H1 (cell line): ENCODE data around the gene FHL2. TPM values are rescaled to one million over a fixed set of nuclear protein-coding genes. Genes with fewer than 3 reads are reported as not detected.

Experiments used
- CTCF ChIA-PET: fragments of 300-600 bp; sonication (Branson Sonifier 250); formaldehyde crosslinking; loops from one replicate; lab custom pipeline; 2021; ENCODE audit not compliant: partially characterized antibody; lab: Charles Lee
- POLR2A ChIA-PET: fragments of 300-600 bp; sonication (Branson Sonifier 250); formaldehyde crosslinking; loops from one replicate; lab custom pipeline; 2021; ENCODE audit warnings: inconsistent platforms; ENCODE audit not compliant: partially characterized antibody; lab: Charles Lee
- DNase-seq, 2 experiments: peaks; one replicate each; pipeline versions ENCODE4 v3.0.0 to v3.0.0-alpha.2; 2010 to 2022; ENCODE audit warnings: low spot score in 2 of 2, low read depth in 1 of 2, mixed read lengths in 1 of 2
- FAIRE-seq: peaks from 2 replicates; lab custom pipeline; 2011; peaks lifted over from hg19 to GRCh38; lab: Jason Lieb, UNC
- H2AFZ ChIP-seq: 2 replicates; pipeline ENCODE4 v1.8.1; 2012; ENCODE audit warnings: low read length, inconsistent platforms
- H2AK5ac ChIP-seq: 2 replicates; pipeline ENCODE4 v1.6.1; 2013; ENCODE audit warnings: low read depth, low read length
- H2BK120ac ChIP-seq: replicated peaks from 2 replicates; pipeline ENCODE3; 2013; ENCODE audit warnings: low read depth, low read length, inconsistent platforms
- H2BK12ac ChIP-seq: 2 replicates; pipeline ENCODE4 v1.6.1; 2013; ENCODE audit warnings: low read depth, low read length
- H2BK15ac ChIP-seq: 2 replicates; pipeline ENCODE4 v1.6.1; 2013; ENCODE audit warnings: low read length
- H2BK20ac ChIP-seq: 2 replicates; pipeline ENCODE4 v1.6.1; 2013; ENCODE audit warnings: low read length
- H2BK5ac ChIP-seq: 2 replicates; pipeline ENCODE4 v1.6.1; 2013; ENCODE audit warnings: low read depth, low read length
- H3K14ac ChIP-seq: 2 replicates; pipeline ENCODE4 v1.6.1; 2013; ENCODE audit warnings: inconsistent platforms; ENCODE audit not compliant: insufficient read length
- H3K18ac ChIP-seq: 2 replicates; pipeline ENCODE4 v1.6.1; 2013; ENCODE audit warnings: low read length; ENCODE audit errors: extremely low read depth
- H3K23ac ChIP-seq: 2 replicates; pipeline ENCODE4 v1.6.1; 2013; ENCODE audit warnings: inconsistent platforms; ENCODE audit not compliant: insufficient read length
- H3K23me2 ChIP-seq: 2 replicates; pipeline ENCODE4 v1.6.1; 2013; ENCODE audit warnings: low read depth, low read length
- H3K27ac ChIP-seq: 2 replicates; pipeline ENCODE4 v1.6.1; 2011; ENCODE audit warnings: low read depth, low read length, inconsistent platforms
- H3K27me3 ChIP-seq, 4 experiments: replicated peaks in 1 of 4; 1 replicate in 1 of 4; 2 replicates in 3 of 4; pipeline versions ENCODE4 v1.6.1 to v1.8.1; 2011 to 2013; ENCODE audit warnings: low read length in 3 of 4, mild to moderate bottlenecking in 3 of 4, inconsistent platforms in 2 of 4, mixed read lengths in 2 of 4, moderate library complexity in 1 of 4; ENCODE audit not compliant: control insufficient read depth in 3 of 4, insufficient read depth in 3 of 4; ENCODE audit errors: extremely low read depth in 1 of 4
- H3K36me3 ChIP-seq, 4 experiments: 2 replicates each; pipeline versions ENCODE4 v1.6.1 to v1.8.1; 2011 to 2013; ENCODE audit warnings: mild to moderate bottlenecking in 4 of 4, low read length in 3 of 4, moderate library complexity in 2 of 4, control low read depth in 1 of 4, inconsistent platforms in 1 of 4; ENCODE audit not compliant: insufficient read depth in 4 of 4, control insufficient read depth in 2 of 4
- H3K4ac ChIP-seq: replicated peaks from 2 replicates; pipeline ENCODE3; 2013; ENCODE audit warnings: low read length, low read depth, mixed read lengths, inconsistent platforms; ENCODE audit not compliant: insufficient read length
- H3K4me1 ChIP-seq, 4 experiments: replicated peaks in 1 of 4; 1 replicate in 1 of 4; 2 replicates in 3 of 4; pipeline versions ENCODE4 v1.6.1 to v1.8.1; 2011 to 2013; ENCODE audit warnings: low read length in 3 of 4, inconsistent platforms in 2 of 4, mixed read lengths in 1 of 4; ENCODE audit not compliant: insufficient read depth in 4 of 4, control insufficient read depth in 3 of 4
- H3K4me2 ChIP-seq, 2 experiments: 2 replicates each; pipeline versions ENCODE4 v1.6.1 to v1.8.1; 2011 to 2013; ENCODE audit warnings: low read depth in 2 of 2, low read length in 2 of 2, control low read depth in 1 of 2, inconsistent platforms in 1 of 2, mild to moderate bottlenecking in 1 of 2; ENCODE audit not compliant: insufficient read depth in 1 of 2
- H3K4me3 ChIP-seq, 4 experiments: fragments of 200-600, 300-600 bp in 1 of 4; sonication (generic), shearing (Covaris generic), sonication (Bioruptor Twin) in 1 of 4; 2 replicates each; pipeline versions ENCODE4 v1.5.1 to v1.8.1; 2011 to 2016; ENCODE audit warnings: low read length in 4 of 4, low read depth in 3 of 4, control low read depth in 2 of 4, inconsistent platforms in 2 of 4, mild to moderate bottlenecking in 2 of 4, mixed read lengths in 1 of 4, moderate library complexity in 1 of 4; ENCODE audit not compliant: insufficient read depth in 2 of 4; ENCODE audit errors: extremely low read depth in 1 of 4
- H3K56ac ChIP-seq: replicated peaks from 2 replicates; pipeline ENCODE3; 2013; ENCODE audit warnings: low read depth, mild to moderate bottlenecking, mixed read lengths, low read length, inconsistent platforms; ENCODE audit not compliant: insufficient read length
- H3K79me1 ChIP-seq: 2 replicates; pipeline ENCODE4 v1.6.1; 2013; ENCODE audit warnings: low read depth, low read length, control low read depth
- H3K79me2 ChIP-seq, 2 experiments: 2 replicates each; pipeline versions ENCODE4 v1.6.1 to v1.8.1; 2012 to 2013; ENCODE audit warnings: low read length in 2 of 2, mild to moderate bottlenecking in 2 of 2, inconsistent platforms in 1 of 2; ENCODE audit not compliant: insufficient read depth in 2 of 2, control insufficient read depth in 1 of 2
- H3K9ac ChIP-seq, 4 experiments: replicated peaks in 1 of 4; 1 replicate in 1 of 4; 2 replicates in 3 of 4; pipeline versions ENCODE4 v1.6.1 to v1.8.1; 2011 to 2013; ENCODE audit warnings: low read depth in 3 of 4, low read length in 3 of 4, control low read depth in 2 of 4, mild to moderate bottlenecking in 2 of 4, moderate library complexity in 2 of 4, inconsistent platforms in 1 of 4; ENCODE audit errors: extremely low read depth in 1 of 4
- H3K9me3 ChIP-seq, 2 experiments: 2 replicates each; pipeline versions ENCODE4 v1.6.1 to v1.8.1; 2012 to 2013; ENCODE audit warnings: mild to moderate bottlenecking in 2 of 2, moderate library complexity in 2 of 2, control low read depth in 1 of 2, inconsistent platforms in 1 of 2, low read depth in 1 of 2, low read length in 1 of 2, mixed read lengths in 1 of 2; ENCODE audit not compliant: insufficient read depth in 2 of 2
- H4K20me1 ChIP-seq, 2 experiments: replicated peaks in 1 of 2; 2 replicates each; pipeline versions ENCODE3 to v1.8.1; 2011 to 2013; ENCODE audit warnings: inconsistent platforms in 2 of 2, low read length in 2 of 2, mild to moderate bottlenecking in 1 of 2; ENCODE audit not compliant: insufficient read depth in 2 of 2, control insufficient read depth in 1 of 2
- H4K5ac ChIP-seq: 2 replicates; pipeline ENCODE4 v1.6.1; 2013; ENCODE audit warnings: low read length, low read depth, mixed read lengths, inconsistent platforms; ENCODE audit not compliant: insufficient read length
- H4K8ac ChIP-seq: 2 replicates; pipeline ENCODE4 v1.8.0; 2013; ENCODE audit warnings: mild to moderate bottlenecking, moderate library complexity, low read length, inconsistent platforms; ENCODE audit not compliant: insufficient read depth; ENCODE audit errors: extremely low read depth
- H4K91ac ChIP-seq: replicated peaks from 2 replicates; pipeline ENCODE3; 2013; ENCODE audit warnings: low read length, mixed read lengths, inconsistent platforms; ENCODE audit not compliant: insufficient read length
- CTBP2 ChIP-seq: IDR thresholded peaks from 2 replicates; pipeline ENCODE4 v1.7.0; 2011; ENCODE audit warnings: borderline replicate concordance, mild to moderate bottlenecking, moderate library complexity, mixed read lengths, low read length; ENCODE audit not compliant: insufficient read depth, insufficient read length
- GABPA ChIP-seq: IDR thresholded peaks from 2 replicates; pipeline ENCODE4 v1.6.1; 2011; ENCODE audit warnings: mild to moderate bottlenecking, low read length, moderate library complexity, borderline replicate concordance; ENCODE audit not compliant: insufficient read depth
- HDAC2 ChIP-seq, 2 experiments: fragments of 300-600 bp in 1 of 2; sonication (generic) in 1 of 2; IDR thresholded peaks; 2 replicates each; pipeline ENCODE4 v1.6.1; 2011 to 2012; ENCODE audit warnings: low read depth in 2 of 2, low read length in 2 of 2, mild to moderate bottlenecking in 2 of 2, moderate library complexity in 2 of 2, borderline replicate concordance in 1 of 2, inconsistent platforms in 1 of 2
- KDM1A ChIP-seq: fragments of 200-600, 300-600 bp; sonication (generic); IDR thresholded peaks from 2 replicates; pipeline ENCODE4 v1.7.1; 2016; ENCODE audit warnings: mild to moderate bottlenecking, low read length, borderline replicate concordance
- RAD21 ChIP-seq, 2 experiments: IDR thresholded peaks in 1 of 2; conservative IDR thresholded peaks in 1 of 2; 2 replicates each; pipeline ENCODE4 v1.6.1; 2011; ENCODE audit warnings: low read depth in 2 of 2, low read length in 2 of 2, improper control_type of control experiment in 1 of 2, inconsistent platforms in 1 of 2, mild to moderate bottlenecking in 1 of 2, moderate library complexity in 1 of 2
- SAP30 ChIP-seq: fragments of 300-600 bp; sonication (generic); IDR thresholded peaks from 2 replicates; pipeline ENCODE4 v1.7.1; 2012; ENCODE audit warnings: low read length, moderate library complexity, mild to moderate bottlenecking, inconsistent platforms; ENCODE audit not compliant: insufficient read depth, insufficient replicate concordance
- SRF ChIP-seq: IDR thresholded peaks from 2 replicates; pipeline ENCODE4 v1.6.1; 2011; ENCODE audit warnings: mild to moderate bottlenecking, low read depth, low read length, moderate library complexity
- TEAD4 ChIP-seq: IDR thresholded peaks from 2 replicates; pipeline ENCODE4 v1.6.1; 2012; ENCODE audit warnings: low read depth, low read length, inconsistent platforms, mixed read lengths
- WGBS, 2 experiments: shearing (Covaris generic) in 1 of 2; methylation state at CpG; one replicate each; pipeline versions ENCODE4 v1.1.6 to v1.1.7; 2013 to 2015; ENCODE audit warnings: low lambda C conversion rate in 2 of 2, mixed read lengths in 2 of 2, inconsistent platforms in 1 of 2, low coverage in 1 of 2, missing lambda C conversion rate in 1 of 2; ENCODE audit not compliant: insufficient replicate concordance in 2 of 2, insufficient coverage in 1 of 2, insufficient read length in 1 of 2; ENCODE audit errors: extremely low coverage in 1 of 2, missing lambda C conversion rate in 1 of 2; 5-methylcytosine and 5-hydroxymethylcytosine counted together
- polyA plus RNA-seq, 7 experiments: library from polyadenylated mRNA; depleted of rRNA in 3 of 7; stranded (reverse) in 5 of 7; unstranded in 2 of 7; fragments of >200 nt in 5 of 7; fragments of 200-250 nt in 2 of 7; gene quantifications; 1 replicate in 5 of 7; 2 replicates in 1 of 7; 4 replicates in 1 of 7; pipeline versions ENCODE4 v1.2.1 to v1.2.3, GENCODE V29; 2011 to 2013; ENCODE audit warnings: missing spikeins in 2 of 7, mixed read lengths in 2 of 7
- total RNA-seq: library from RNA; stranded (reverse); fragmentation: NEBNext Ultra II Directional; extraction: Animal tissue kit (Norgen Biotek cat#: 25700); gene quantifications from 2 replicates; pipeline ENCODE4 v1.2.1, GENCODE V29; 2021
- TF ChIP-seq, protein P1 (sequence below), 3 experiments: IDR thresholded peaks; 1 replicate in 2 of 3; 2 replicates in 1 of 3; pipeline versions ENCODE4 v1.5.1 to v1.6.1; 2011; ENCODE audit warnings: low read length in 3 of 3, mild to moderate bottlenecking in 3 of 3, inconsistent platforms in 2 of 3, low read depth in 1 of 3, moderate library complexity in 1 of 3; ENCODE audit not compliant: insufficient read depth in 1 of 3; ENCODE audit errors: control extremely low read depth in 1 of 3

Gene FHL2
- total and polyA plus RNA-seq, 2 of the 8 experiments (the other 6 are each of a cell fraction or from before 2014, with no cell fraction given) = 33.2 to 64.3 TPM

DNA sequence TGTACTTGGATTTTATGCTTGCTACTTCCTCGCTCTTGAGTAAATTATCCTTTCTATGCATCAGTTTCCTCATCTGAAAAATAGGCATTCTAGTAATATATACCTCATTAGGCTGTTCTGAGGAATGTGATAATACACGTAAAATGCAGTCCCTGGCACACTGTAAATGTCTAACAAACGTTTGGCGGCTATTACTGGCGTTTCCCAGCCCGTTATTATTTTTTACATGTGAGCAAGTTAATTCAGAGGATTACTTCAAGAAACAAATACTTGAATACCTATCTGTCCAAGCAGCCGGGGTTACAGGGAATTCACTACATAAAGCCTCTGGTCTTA, 62.1 kb downstream of the FHL2 start:
- no peak for DNase-seq
- Histone ChIP-seq H3K9ac (peak overlapping the region; percentile 92 to 99 (median 97)), H3K27me3 (no peaks in the 10 kb centered on the region), H3K4me3 (peak overlapping the region; percentile 82 to 99 (median 96)), H2BK15ac (no peak overlapping the region), H3K23ac (no peak overlapping the region), H2BK120ac (no peak overlapping the region), H3K56ac (peak overlapping the region; percentile 22), H4K20me1 (peaks cover 0 to 1% of the 10 kb centered on the region in 2 experiments), H2BK12ac (no peak overlapping the region; the same call in 1 of the 2 replicates), H3K9me3 (no peaks in the 10 kb centered on the region), H2AK5ac (no peak overlapping the region), H2BK20ac (no peak overlapping the region), H3K14ac (no peak overlapping the region), H4K5ac (peak overlapping the region; percentile 53), H4K91ac (no peak overlapping the region)
- ChIA-PET CTCF (interaction anchor here (0.7 kb wide), 1 partner anchor 476 kb away, joined by 3 read pairs; no protein-coding TSS in a partner anchor), POLR2A (interaction anchor here (0.7 to 2.9 kb wide), 6 partner anchors 8 to 62 kb away, joined by 3 to 11 read pairs (median 6); partner anchors contain the start of gene FHL2)
- FAIRE-seq = no peak
- TF ChIP-seq SAP30 (no peak), SRF (no peak), TEAD4 (no peak), HDAC2 (IDR thresholded peaks at IDR 0.05; ENCODE audit: borderline replicate concordance in 1 of 2, low read depth in 2 of 2, low read length in 2 of 2) (no peak), KDM1A (no peak), GABPA (no peak), CTBP2 (no peak), RAD21 (IDR thresholded peaks at IDR 0.05 in 1 of 2, conservative IDR thresholded peaks at IDR 0.05 in 1 of 2; ENCODE audit: low read depth in 2 of 2, low read length in 2 of 2) (no peak)
- TF ChIP-seq, protein P1, sequence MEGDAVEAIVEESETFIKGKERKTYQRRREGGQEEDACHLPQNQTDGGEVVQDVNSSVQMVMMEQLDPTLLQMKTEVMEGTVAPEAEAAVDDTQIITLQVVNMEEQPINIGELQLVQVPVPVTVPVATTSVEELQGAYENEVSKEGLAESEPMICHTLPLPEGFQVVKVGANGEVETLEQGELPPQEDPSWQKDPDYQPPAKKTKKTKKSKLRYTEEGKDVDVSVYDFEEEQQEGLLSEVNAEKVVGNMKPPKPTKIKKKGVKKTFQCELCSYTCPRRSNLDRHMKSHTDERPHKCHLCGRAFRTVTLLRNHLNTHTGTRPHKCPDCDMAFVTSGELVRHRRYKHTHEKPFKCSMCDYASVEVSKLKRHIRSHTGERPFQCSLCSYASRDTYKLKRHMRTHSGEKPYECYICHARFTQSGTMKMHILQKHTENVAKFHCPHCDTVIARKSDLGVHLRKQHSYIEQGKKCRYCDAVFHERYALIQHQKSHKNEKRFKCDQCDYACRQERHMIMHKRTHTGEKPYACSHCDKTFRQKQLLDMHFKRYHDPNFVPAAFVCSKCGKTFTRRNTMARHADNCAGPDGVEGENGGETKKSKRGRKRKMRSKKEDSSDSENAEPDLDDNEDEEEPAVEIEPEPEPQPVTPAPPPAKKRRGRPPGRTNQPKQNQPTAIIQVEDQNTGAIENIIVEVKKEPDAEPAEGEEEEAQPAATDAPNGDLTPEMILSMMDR (IDR thresholded peaks at IDR 0.05; ENCODE audit: control extremely low read depth in 1 of 3, insufficient read depth in 1 of 3, low read depth in 1 of 3, low read length in 3 of 3) = no peak
- TF ChIP-seq, all 59 proteins: peak for 0
- H2AFZ ChIP-seq = peak overlapping the region; percentile 100
- H3K4me2 ChIP-seq = peak overlapping the region; percentile 72 to 86
- H3K4me1 ChIP-seq = peaks cover 0 to 5% (median 0%) of the 10 kb centered on the region in 4 experiments; a peak in 2 of 7 replicates
- peaks cover 7% of the 10 kb centered on the region; the same call in 1 of the 2 replicates for H3K23me2 ChIP-seq
- 1% methylated on average over 7 of the region's 7 CpGs; no CpG with 5 or more reads in 1 of the 2 experiments for WGBS, 2 experiments
- no peak overlapping the region for H3K4ac ChIP-seq
- peaks cover 16 to 44% of the 10 kb centered on the region in 2 experiments for H3K79me2 ChIP-seq
- no peak overlapping the region for H4K8ac ChIP-seq
- no peak overlapping the region; the same call in 1 of the 2 replicates for H2BK5ac ChIP-seq
- peak overlapping the region; percentile 100 for H3K27ac ChIP-seq
- peaks cover 3 to 24% (median 15%) of the 10 kb centered on the region in 4 experiments; a peak in 7 of 8 replicates for H3K36me3 ChIP-seq
- H3K79me1 ChIP-seq = no peaks in the 10 kb centered on the region; the same call in 1 of the 2 replicates
- no peak overlapping the region for H3K18ac ChIP-seq
